ENCODE measurements around the gene KIRREL3.
A peak's percentile ranks its signal among the peaks of the same experiment; 100 is the strongest.

Gene KIRREL3

GRCh38 chr11:126431401-126432064 is 569.0 kb downstream of the KIRREL3 start:
- peak; percentile 62 for DNase-seq

- DNase-seq = no peak
Measured at GRCh38 chr11:126430581-126431335, 569.8 kb downstream of the KIRREL3 start.

DNA sequence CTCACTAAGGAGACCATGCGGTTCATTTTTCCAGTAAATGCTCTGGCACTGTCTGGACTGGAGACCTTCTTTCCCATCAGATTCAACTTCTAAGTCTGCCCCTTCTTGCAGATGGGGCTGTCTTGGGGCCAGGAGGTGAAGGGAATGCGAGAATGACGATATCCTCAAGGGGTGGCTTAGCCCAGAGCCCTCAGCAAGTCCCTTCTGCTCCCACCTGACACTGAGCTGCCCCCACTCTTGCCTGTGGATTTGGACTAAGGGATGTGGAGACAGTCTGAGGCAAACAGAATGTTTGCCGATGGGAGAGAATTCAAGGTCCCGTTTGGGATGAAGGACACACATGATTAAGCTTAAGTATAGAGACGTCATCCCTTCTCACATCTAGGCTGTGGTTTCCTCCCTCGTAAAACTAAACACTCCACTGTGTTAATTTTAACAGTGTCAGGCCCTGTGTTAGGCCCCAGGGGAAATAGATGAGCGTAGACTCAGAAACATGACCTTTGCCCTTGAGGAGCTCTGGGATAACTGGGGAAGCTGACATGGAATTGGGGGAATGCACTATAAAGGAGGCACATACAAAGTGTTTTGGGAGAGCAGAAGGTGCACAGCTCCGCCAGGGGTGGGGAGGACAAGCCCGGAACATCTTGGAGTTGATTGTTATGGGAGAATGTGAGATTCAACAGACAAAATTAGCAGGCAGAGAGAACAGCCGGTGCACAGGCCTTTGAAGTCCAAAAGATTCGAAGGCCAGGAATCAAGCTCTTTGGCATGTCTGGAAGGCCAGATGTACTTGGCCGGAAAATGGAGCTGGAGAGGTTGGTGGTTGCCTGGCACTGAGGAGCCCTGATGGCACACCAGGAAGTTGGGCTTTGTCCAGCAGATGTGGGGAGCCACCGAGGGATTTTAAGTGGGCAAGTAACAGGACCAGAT is 573.5 kb downstream of the KIRREL3 start:
- DNase-seq = peak; percentile 54

GRCh38 chr11:126426106-126426505 is 574.5 kb downstream of the KIRREL3 start:
- DNase-seq = no peak

GRCh38 chr11:126424471-126425039 is 576.0 kb downstream of the KIRREL3 start:
- no peak for DNase-seq

DNA sequence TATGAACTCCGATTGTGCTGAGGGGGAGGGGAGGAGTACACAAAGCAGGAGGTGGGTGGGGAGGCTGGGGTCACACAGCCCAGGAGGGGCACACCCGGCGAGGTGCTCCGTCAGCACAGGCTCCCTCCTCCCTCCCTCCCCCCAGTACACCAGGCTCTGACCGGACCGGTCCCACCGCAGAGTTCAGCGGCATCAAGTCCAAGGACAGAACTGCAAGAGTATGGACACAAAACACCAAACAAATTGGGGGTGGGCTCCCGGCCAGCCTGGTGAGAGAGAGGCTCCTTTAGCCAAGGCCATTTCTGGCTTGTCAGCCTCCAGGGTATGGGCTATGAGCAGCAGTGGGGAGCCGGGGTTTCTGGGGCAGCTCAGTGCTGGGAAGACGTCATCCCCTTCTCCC is 576.8 kb downstream of the KIRREL3 start:
- no peak for DNase-seq

- DNase-seq = no peak
Measured at GRCh38 chr11:126423154-126423553, 577.4 kb downstream of the KIRREL3 start.

DNA sequence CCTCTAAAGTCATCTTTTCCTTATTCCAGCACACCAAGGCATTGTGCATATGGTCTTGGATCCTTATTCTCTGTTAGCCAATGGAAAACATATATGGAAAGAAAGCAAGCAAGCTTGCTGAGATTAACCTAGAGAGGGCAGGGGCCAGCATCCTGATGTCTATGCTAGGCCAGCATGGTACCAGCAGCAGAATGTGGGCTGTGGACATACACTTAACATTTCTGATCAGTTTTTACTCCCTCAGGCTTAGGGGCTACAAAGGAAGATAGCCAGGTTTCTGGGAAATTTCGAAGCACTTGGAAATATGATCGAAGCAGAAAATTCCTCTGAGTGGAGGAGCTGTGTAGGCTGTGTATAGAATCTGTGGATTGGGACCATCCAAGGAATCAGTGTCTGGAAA is 578.1 kb downstream of the KIRREL3 start:
- no peak for DNase-seq

DNA sequence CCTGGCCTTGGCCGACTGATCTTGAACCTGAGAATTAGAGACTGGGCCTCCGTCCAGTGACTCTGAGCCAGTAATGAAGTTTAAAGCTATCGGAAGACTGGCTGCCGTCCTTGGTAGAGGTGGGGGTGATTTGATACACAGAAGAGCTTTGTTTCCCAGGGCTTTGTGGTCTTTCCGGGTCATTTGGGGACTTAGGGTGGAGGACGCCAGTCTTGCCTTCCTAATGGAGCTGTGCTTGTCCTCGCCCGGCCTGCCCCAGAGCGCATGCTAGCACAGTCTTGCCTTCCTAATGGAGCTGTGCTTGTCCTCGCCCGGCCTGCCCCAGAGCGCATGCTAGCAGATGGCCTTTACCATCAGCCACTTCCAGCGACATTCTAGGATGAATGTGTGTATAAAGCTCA is 579.3 kb downstream of the KIRREL3 start:
- DNase-seq = no peak

DNA sequence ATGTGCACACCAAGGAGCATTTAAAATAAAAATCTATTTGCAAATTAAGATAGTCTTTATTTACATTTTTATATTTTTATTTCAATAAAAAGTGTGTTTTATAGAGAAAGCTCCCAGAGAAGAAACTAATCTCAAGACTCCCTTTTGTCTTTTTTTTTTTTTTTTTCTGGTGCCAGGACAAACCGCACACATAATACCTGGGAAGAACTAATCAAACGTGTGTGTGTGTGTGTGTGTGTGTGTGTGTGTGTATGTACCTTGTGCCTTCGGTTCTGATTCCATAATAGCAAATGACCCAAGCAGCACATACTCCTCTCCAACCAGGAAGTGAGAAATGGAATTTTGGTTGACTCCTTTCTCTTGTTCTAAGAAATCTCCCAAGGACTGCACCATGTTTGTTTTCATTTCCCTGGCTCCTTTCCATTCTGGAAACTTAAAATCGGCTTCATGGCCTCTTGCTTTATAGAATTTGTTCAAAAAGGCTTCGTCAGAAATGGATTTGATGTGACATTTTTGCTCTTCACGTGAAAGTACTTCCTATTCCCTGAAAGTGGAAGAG is 579.8 kb downstream of the KIRREL3 start:
- no peak for DNase-seq

- DNase-seq = peak; percentile 32
Measured at GRCh38 chr11:126419801-126420697, 580.5 kb downstream of the KIRREL3 start.

DNA sequence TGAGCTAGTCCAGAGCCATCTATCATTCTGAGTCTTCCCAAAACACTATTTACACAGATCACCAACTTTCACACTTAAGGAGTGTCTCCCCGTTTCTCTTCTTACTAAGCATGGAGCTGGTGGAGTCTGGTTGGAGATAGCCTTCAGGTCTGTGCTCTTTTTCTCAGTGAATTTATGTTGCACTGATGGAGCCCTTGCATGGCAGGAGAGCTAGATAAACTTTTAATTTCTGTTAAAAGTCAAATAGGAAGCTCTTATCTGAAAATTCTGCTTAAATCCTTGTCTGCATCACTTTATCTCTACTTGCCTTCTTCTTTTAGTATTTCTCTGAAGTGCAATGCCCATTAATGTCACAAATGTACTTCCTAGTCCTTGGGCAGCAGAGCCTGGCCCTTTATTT is 581.7 kb downstream of the KIRREL3 start:
- no peak for DNase-seq

DNA sequence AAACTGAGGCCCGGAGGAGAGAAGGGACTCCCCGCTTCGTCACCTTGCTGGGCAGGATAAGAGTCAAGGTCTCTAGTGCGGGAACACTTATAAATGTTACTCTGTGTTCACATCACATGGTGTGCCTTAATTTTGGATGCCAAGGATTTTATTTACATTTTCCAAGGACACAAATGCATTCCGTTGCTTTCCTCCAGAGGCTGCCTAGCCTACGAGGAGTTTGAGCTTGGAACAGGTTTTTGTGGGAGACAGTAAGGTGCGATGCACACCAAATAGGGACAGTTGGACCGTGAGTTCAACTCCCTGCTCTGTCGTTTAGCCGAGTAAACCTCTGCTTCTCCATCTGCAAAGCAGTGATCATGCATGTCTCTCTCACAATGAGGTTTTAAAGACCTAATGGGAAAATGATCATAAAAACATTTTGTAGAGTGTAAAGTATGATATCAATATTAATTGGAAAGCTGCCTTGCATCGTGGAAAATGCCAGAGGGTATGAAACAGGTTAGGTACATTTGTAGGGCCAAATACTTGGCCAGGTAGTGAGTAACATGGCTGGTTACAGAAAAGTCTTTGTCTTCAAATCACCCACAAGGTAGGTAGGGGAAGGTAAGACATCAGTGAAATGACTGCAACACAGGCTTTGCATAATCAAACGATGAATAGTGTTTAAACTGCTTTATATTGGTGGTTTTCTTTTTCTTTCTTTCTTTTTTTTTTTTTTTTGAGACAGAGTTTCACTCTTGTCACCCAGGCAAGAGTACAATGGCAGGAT is 583.3 kb downstream of the KIRREL3 start:
- DNase-seq = no peak

DNA sequence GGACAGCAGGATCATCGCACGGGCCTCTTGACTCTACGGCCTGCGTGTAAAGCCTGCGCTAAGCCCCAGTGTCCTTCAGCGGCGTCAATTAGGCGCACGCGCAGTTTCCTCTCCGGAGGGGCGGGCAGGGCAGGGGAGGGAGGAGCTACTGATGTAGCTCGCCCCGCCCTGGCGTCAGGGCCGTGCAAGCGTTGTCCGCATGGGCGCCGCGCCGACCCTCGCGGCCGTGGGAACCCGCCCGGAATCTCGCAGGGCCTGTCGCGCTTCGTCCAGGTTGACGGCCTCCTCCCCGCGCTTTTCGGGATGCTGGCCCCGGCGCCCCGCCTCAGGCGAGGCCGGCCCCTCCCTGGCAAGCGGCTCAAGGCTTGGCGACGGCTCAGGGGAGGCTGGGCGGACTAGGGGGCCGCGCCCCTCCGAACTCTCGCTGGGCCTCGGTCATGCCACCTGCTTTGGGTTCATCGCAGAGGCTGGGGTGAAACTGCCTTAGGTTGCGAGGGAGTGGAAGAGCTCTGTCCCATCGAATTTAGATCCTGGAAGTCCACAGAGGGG is 584.0 kb downstream of the KIRREL3 start:
- peak; percentile 81 for DNase-seq

DNA sequence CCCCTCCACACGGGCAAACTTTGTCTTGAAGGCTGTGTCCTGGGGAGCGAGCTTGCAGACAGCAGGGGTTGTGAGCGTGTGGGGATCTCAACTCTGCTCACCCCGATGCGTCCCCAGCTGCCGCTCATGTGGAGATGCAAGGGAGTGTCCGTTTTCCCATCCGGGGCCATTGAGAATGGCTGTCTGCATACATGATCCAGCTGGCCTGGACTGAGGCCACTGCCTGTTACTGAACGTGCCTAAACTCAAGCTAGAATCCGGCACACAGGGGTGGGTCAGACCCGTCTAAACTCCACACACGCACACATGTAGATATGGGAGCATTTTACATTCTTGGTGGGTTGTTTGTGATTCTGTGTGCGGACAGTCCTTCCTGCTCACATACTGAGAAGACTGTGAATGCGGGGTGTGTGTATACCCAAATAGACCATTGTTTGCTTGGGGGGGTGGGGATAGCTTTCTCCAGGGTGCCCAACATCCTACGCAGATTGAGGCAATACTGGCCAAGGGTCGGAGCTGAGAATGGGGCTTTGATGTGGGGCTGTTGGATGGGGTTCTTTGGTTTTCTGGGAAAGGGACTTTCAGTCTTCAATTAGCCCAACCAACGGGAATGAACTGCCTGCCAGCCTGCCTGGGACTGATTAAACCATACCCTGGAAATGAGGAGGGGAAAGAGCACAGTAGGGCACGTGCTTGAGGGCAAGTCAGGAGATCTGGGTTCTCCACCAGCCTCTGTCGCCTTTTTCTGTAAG is 584.7 kb downstream of the KIRREL3 start:
- DNase-seq = no peak

DNA sequence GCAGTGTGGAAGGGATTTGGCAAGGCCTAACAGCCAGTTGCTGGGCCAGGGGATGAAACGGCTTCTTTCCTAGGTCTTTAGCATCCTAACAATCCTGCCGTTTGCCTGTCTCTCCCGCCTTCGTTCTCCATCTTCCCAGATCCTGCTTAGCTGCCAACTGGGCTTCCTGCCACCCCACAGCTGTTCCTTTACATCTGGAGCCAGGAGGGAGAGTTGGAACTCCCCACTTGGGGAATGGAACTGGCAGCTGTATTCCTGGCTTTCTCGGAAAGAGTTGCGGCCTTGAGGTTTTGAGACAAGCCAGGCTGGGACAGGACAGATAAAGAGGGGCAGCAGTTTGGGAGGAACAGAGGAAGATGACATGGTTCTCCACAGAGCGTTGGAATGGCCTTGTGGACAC is 585.4 kb downstream of the KIRREL3 start:
- peak; percentile 46 for DNase-seq

GRCh38 chr11:126414615-126415014 is 586.0 kb downstream of the KIRREL3 start:
- DNase-seq = no peak

DNA sequence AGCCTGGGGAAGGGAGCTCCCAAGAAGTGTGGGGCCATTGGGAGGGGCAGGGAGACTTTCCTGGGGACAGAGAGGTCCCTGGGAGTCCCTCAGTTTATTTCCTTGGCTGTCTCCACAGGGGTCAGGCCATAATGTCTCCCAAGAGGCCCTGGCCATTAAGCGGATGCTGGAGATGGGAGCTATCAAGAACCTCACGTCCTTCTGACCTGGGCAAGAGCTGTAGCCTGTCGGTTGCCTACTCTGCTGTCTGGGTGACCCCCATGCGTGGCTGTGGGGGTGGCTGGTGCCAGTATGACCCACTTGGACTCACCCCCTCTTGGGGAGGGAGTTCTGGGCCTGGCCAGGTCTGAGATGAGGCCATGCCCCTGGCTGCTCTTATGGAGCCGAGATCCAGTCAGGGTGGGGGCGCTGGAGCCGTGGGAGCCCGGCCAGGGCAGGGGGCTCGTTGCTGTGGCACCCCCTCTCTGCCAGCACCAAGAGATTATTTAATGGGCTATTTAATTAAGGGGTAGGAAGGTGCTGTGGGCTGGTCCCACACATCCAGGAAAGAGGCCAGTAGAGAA is 586.6 kb downstream of the KIRREL3 start:
- DNase-seq = no peak

GRCh38 chr11:126413426-126413825 is 587.1 kb downstream of the KIRREL3 start:
- no peak for DNase-seq
